HepG2 (cell line): ENCODE results near the gene STIM1. TPM values are rescaled to one million over a fixed set of nuclear protein-coding genes. Genes with fewer than 3 reads are reported as not detected.

Source experiments
- ATAC-seq: fragments of 200-7000 bp; cut with Tn5 transposase; 3 replicates; pipeline ENCODE4 v1.9.1; 2020; ENCODE audit warnings: mild to moderate bottlenecking, moderate library complexity
- BruUV-seq: library from RNA; stranded (reverse); fragments of 400-500 nt; replicated peaks from 2 replicates; lab custom pipeline; 2021; lab: Mats Ljungman, UMichigan
- CTCF ChIA-PET: fragments of 300-600 bp; formaldehyde crosslinking; extraction: SDS; loops from one replicate; lab custom pipeline; 2021; ENCODE audit warnings: low total read pairs, inconsistent platforms, low intra/inter-chr PET ratio; lab: Yijun Ruan, JAX
- POLR2A ChIA-PET: fragments of 350-600 bp; sonication (Branson Sonifier 250); formaldehyde crosslinking; loops from one replicate; lab custom pipeline; 2020; ENCODE audit warnings: antibody characterized with exemption, inconsistent platforms; lab: Yijun Ruan, JAX
- DNase-seq: peaks from one replicate; pipeline ENCODE4 v3.0.0-alpha.2; 2015; ENCODE audit warnings: low spot score
- FAIRE-seq: peaks from 3 replicates; lab custom pipeline; 2011; peaks lifted over from hg19 to GRCh38; lab: Jason Lieb, UNC
- H2AFZ ChIP-seq: one replicate; pipeline ENCODE4 v1.6.1; 2011; ENCODE audit warnings: low read length, inconsistent platforms
- H3K27ac ChIP-seq: fragments of 300-600 bp; 3 replicates; pipeline ENCODE4 v1.8.0; 2011; ENCODE audit warnings: mixed run types, mild to moderate bottlenecking, mixed read lengths, low read length, inconsistent platforms; ENCODE audit not compliant: insufficient read depth; ENCODE audit errors: extremely low read length
- H3K27me3 ChIP-seq, 2 experiments: fragments of 200-600 bp in 1 of 2; 2 replicates in 1 of 2; 3 replicates in 1 of 2; pipeline versions ENCODE4 v1.6.0 to v1.8.0; 2011; ENCODE audit warnings: low read length in 2 of 2, mild to moderate bottlenecking in 2 of 2, moderate library complexity in 2 of 2, inconsistent platforms in 1 of 2; ENCODE audit not compliant: insufficient read depth in 2 of 2, control insufficient read depth in 1 of 2
- H3K36me3 ChIP-seq, 2 experiments: fragments of 200-600 bp in 1 of 2; replicated peaks in 1 of 2; 2 replicates in 1 of 2; 3 replicates in 1 of 2; pipeline versions ENCODE4 v1.5.1 to v1.8.0; 2011; ENCODE audit warnings: low read length in 2 of 2, inconsistent platforms in 1 of 2; ENCODE audit not compliant: insufficient read depth in 2 of 2, control insufficient read depth in 1 of 2
- H3K4me1 ChIP-seq: 2 replicates; pipeline ENCODE4 v1.5.1; 2012; ENCODE audit warnings: low read length, inconsistent platforms; ENCODE audit not compliant: insufficient read depth
- H3K4me2 ChIP-seq: 2 replicates; pipeline ENCODE4 v1.6.0; 2011; ENCODE audit warnings: low read depth, low read length, inconsistent platforms
- H3K4me3 ChIP-seq, 3 experiments: fragments of 200-600 bp in 1 of 3; sonication (generic), shearing (Covaris generic) in 1 of 3; replicated peaks in 1 of 3; 2 replicates each; pipeline ENCODE4 v1.5.1; 2011 to 2016; ENCODE audit warnings: low read length in 3 of 3, inconsistent platforms in 2 of 3, low read depth in 2 of 3, mild to moderate bottlenecking in 2 of 3, control low read depth in 1 of 3, mixed read lengths in 1 of 3; ENCODE audit not compliant: insufficient read depth in 1 of 3
- H3K79me2 ChIP-seq: one replicate; pipeline ENCODE4 v1.6.1; 2011; ENCODE audit warnings: low read length, inconsistent platforms; ENCODE audit not compliant: insufficient read depth
- H3K9ac ChIP-seq: 2 replicates; pipeline ENCODE4 v1.6.0; 2011; ENCODE audit warnings: mild to moderate bottlenecking, low read depth, low read length, inconsistent platforms; ENCODE audit not compliant: insufficient read depth
- H3K9me3 ChIP-seq: 2 replicates; pipeline ENCODE4 v1.5.1; 2012; ENCODE audit warnings: mild to moderate bottlenecking, low read length
- H4K20me1 ChIP-seq: 2 replicates; pipeline ENCODE4 v1.6.0; 2011; ENCODE audit warnings: inconsistent platforms, mild to moderate bottlenecking, low read length, moderate library complexity; ENCODE audit not compliant: insufficient read depth
- HNF4A ChIP-seq: sonication (generic); formaldehyde crosslinking; IDR thresholded peaks from 2 replicates; pipeline ENCODE4 v1.4.0; 2020; ENCODE audit warnings: missing genetic modification reagents
- HNF4G ChIP-seq, 2 experiments: sonication (generic) in 1 of 2; formaldehyde crosslinking in 1 of 2; IDR thresholded peaks; 2 replicates each; pipeline versions ENCODE4 v1.4.0 to v1.6.1; 2011 to 2020; ENCODE audit warnings: borderline replicate concordance in 2 of 2, low read depth in 2 of 2, mild to moderate bottlenecking in 2 of 2, low read length in 1 of 2, missing genetic modification reagents in 1 of 2, moderate library complexity in 1 of 2
- MAFK ChIP-seq, 2 experiments: IDR thresholded peaks in 1 of 2; conservative IDR thresholded peaks in 1 of 2; 2 replicates each; pipeline ENCODE4 v1.6.1; 2011; ENCODE audit warnings: improper control_type of control experiment in 2 of 2, low read length in 2 of 2
- MED13 ChIP-seq: sonication (generic); formaldehyde crosslinking; IDR thresholded peaks from 2 replicates; pipeline ENCODE4 v1.5.0; 2020; ENCODE audit warnings: missing genetic modification reagents
- SNRNP70 ChIP-seq: fragments of 200-400 bp; formaldehyde crosslinking; IDR thresholded peaks from 2 replicates; pipeline ENCODE4 v1.6.1; 2017; ENCODE audit warnings: mild to moderate bottlenecking, low read depth, low read length, moderate library complexity
- TAF15 ChIP-seq: fragments of 200-400 bp; formaldehyde crosslinking; IDR thresholded peaks from one replicate; pipeline ENCODE4 v1.6.1; 2018; ENCODE audit warnings: mild to moderate bottlenecking, low read depth, low read length; ENCODE audit not compliant: poor library complexity, severe bottlenecking
- TRIM24 ChIP-seq: sonication (generic); formaldehyde crosslinking; IDR thresholded peaks from 2 replicates; pipeline ENCODE4 v1.8.0; 2022; ENCODE audit warnings: mild to moderate bottlenecking, missing genetic modification reagents
- ZNF580 ChIP-seq: IDR thresholded peaks from 2 replicates; pipeline ENCODE4 v1.6.1; 2016; ENCODE audit warnings: low read depth, borderline replicate concordance
- ZNF614 ChIP-seq: IDR thresholded peaks from 2 replicates; pipeline ENCODE4 v1.6.1; 2018; ENCODE audit warnings: missing biosample characterization, missing genetic modification reagents, inconsistent platforms, borderline replicate concordance
- ZNF672 ChIP-seq: sonication (generic); formaldehyde crosslinking; IDR thresholded peaks from 2 replicates; pipeline ENCODE4 v1.8.1; 2022; ENCODE audit warnings: missing genetic modification reagents
- WGBS: methylation state at CpG from one replicate; pipeline ENCODE4 v1.1.6; 2017; ENCODE audit warnings: low lambda C conversion rate; 5-methylcytosine and 5-hydroxymethylcytosine counted together
- in situ Hi-C: cut with HindIII; loops from 2 replicates; pipeline ENCODE4 v1.10.0; 2017; ENCODE audit warnings: low pct_unique_long_range_greater_than_20kb; ENCODE audit not compliant: extremely low pct_ligation_motif_present
- intact Hi-C: fragments of 100-400 bp; cut with micrococcal nuclease; formaldehyde crosslinking; loops from one replicate; pipeline ENCODE4 v1.10.0; 2022; ENCODE audit not compliant: unreplicated experiment
- polyA plus RNA-seq, 8 experiments: library from polyadenylated mRNA; depleted of rRNA in 3 of 8; stranded (reverse) in 7 of 8; unstranded in 1 of 8; fragments of >200 nt; fragmentation: Illumina TruSeq in 4 of 8; extraction: Trizol in 4 of 8; gene quantifications; 2 replicates each; pipeline versions ENCODE4 v1.2.1 to v1.2.3, GENCODE V29; 2011 to 2016; ENCODE audit warnings: low read depth in 4 of 8, missing spikeins in 1 of 8, mixed read lengths in 1 of 8; ENCODE audit not compliant: insufficient read depth in 1 of 8
- total RNA-seq, 5 experiments: library from RNA; depleted of rRNA; stranded (reverse); fragments of >200 nt; fragmentation: Illumina TruSeq; extraction: Trizol; gene quantifications; 2 replicates each; pipeline ENCODE4 v1.2.3, GENCODE V29; 2016; ENCODE audit warnings: low read depth in 1 of 5

STIM1 gene
- total and polyA plus RNA-seq, 2 of the 13 experiments (the other 11 are each of a cell fraction or from before 2014, with no cell fraction given): 19.2 to 28.5 TPM

DNA sequence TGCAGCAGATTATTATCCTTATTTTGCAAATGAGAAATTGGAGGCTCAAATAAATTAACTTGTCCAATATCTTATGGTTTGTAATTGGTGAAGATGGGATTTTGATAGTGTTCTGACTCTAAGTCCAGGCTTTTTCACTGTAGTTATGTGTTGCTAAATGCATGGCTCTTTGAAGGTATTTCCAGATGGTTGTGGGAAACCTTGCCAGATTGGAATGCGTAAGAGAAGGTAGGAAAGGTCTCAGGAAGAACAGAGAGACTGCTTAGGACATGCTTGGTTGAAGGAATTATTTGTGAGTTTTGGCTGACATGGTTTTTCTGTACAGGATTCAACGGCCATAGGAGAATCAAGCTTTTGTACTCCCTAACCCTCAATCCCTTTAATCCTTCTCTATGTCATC lies 108.6 kb downstream of the STIM1 start:
- Histone ChIP-seq H3K36me3 (peaks cover under 1 to 6% of the 10 kb centered on the region in 2 experiments; a peak in 1 of 5 replicates), H3K4me2 (no peak overlapping the region), H3K4me1 (peaks cover 52% of the 10 kb centered on the region), H2AFZ (no peak overlapping the region), H3K79me2 (peaks cover 6% of the 10 kb centered on the region), H4K20me1 (no peaks in the 10 kb centered on the region), H3K27ac (no peak overlapping the region), H3K9ac (no peak overlapping the region), H3K4me3 (no peak overlapping the region), H3K27me3 (no peaks in the 10 kb centered on the region), H3K9me3 (no peaks in the 10 kb centered on the region)
- ChIA-PET CTCF (no interaction called here), POLR2A (no interaction called here)
- BruUV-seq: no TSS peak
- TF ChIP-seq ZNF580 (CRISPR knock-in tag) (no peak), HNF4A (0 out of 2 replicates have a peak, but pooled peaks have one; percentile 5), ZNF672 (CRISPR knock-in tag) (no peak)
- in situ Hi-C loops: loop anchor here (10.0 kb wide), 1 partner anchor 109 kb away; the partner anchor contains the start of gene STIM1
- ATAC-seq: no peak
- WGBS: 82% methylated on average over 2 of the region's 2 CpGs
- FAIRE-seq: peak; percentile 30
- DNase-seq: no peak
- intact Hi-C loops: no loop called here

DNA sequence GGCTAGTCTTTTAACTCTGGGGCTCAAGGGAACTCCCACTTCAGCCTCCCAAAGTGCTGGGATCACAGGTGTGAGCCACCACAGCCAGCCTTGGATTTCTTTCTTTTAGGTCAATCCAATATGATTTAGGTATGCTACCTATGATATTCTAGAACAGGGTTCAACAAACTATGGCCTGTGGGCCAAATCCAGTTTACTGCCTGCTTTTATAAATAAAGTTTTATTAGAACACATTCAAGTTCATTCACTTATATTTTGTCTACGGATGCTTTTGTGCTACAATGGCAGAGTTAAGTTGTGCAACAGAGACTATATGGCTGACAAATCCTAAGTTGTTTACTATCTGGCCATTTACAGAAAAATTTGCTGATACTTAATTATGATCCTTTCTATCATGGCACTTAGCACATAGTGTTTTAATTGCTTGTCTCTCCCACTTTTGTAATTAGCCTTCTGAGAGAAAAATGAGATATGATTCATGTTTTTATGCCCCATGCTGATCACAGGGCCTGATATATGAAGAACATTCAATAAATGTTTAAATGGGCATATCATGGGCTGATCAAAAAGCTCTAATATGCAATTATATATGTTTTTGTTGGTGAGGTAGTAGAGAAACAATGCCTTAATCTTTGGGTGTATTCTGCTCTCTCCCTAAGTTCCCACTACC lies 109.6 kb downstream of the STIM1 start:
- in situ Hi-C loops: loop anchor here (10.0 kb wide), 1 partner anchor 110 kb away; the partner anchor contains the start of gene STIM1
- ATAC-seq: no peak
- TF ChIP-seq HNF4G (IDR thresholded peaks at IDR 0.05; ENCODE audit: borderline replicate concordance, low read depth, low read length) (no peak), HNF4G (CRISPR knock-in tag; IDR thresholded peaks at IDR 0.05; ENCODE audit: borderline replicate concordance, low read depth) (no peak), TRIM24 (CRISPR knock-in tag) (no peak), TAF15 (no peak), SNRNP70 (no peak), MAFK (conservative IDR thresholded peaks at IDR 0.05 in 1 of 2, IDR thresholded peaks at IDR 0.05 in 1 of 2; ENCODE audit: low read length in 2 of 2) (0 out of 4 replicates have a peak, but pooled peaks of 1 of the 2 experiments have one; percentile 2), MED13 (no peak), ZNF614 (no peak)

More for the DNA sequence above, 109.6 kb downstream of the STIM1 start:
- FAIRE-seq (no peak), DNase-seq (no peak)
- Histone ChIP-seq H3K27me3 (no peaks in the 10 kb centered on the region), H3K4me1 (peaks cover 42% of the 10 kb centered on the region), H3K4me3 (no peak overlapping the region), H3K27ac (no peak overlapping the region), H3K36me3 (peaks cover 3 to 6% of the 10 kb centered on the region in 2 experiments; a peak in 2 of 5 replicates), H3K79me2 (peaks cover 6% of the 10 kb centered on the region), H2AFZ (no peak overlapping the region), H3K9ac (no peak overlapping the region), H4K20me1 (no peaks in the 10 kb centered on the region), H3K9me3 (no peaks in the 10 kb centered on the region), H3K4me2 (no peak overlapping the region)
- ChIA-PET CTCF (no interaction called here), POLR2A (interaction anchor here (1.2 kb wide), 1 partner anchor 109 kb away, joined by 4 read pairs; the partner anchor contains the start of gene STIM1)
- intact Hi-C loops: no loop called here
- BruUV-seq: no TSS peak
- 100% methylated on average over 1 of the region's 1 CpG for WGBS
